ENCODE results near the gene IRX3.
"Not testable (repeated sequence)": the region's sequence is repeated elsewhere in the genome, so short reads cannot be mapped to it uniquely, and the experiment has no call there.

IRX3 gene

GRCh38 chr16:54265575-54266107 is 20.9 kb downstream of the IRX3 start:
- no peak overlapping the region for H3K4me3 ChIP-seq (ENCODE audit: low read depth, low read length)
- no peak for TF ChIP-seq CTCF (IDR thresholded peaks at IDR 0.05; ENCODE audit: control insufficient read depth, extremely low read depth, insufficient read depth)
- DNase-seq (ENCODE audit: low read depth), result no peak

- no peak for TF ChIP-seq CTCF (IDR thresholded peaks at IDR 0.05; ENCODE audit: control insufficient read depth, extremely low read depth, insufficient read depth)
- DNase-seq (ENCODE audit: low read depth), result no peak
- no peak overlapping the region for H3K4me3 ChIP-seq (ENCODE audit: low read depth, low read length)
Measured at GRCh38 chr16:54253118-54253517, 33.5 kb downstream of the IRX3 start.

GRCh38 chr16:54248863-54249710 is 37.5 kb downstream of the IRX3 start:
- no peak overlapping the region for H3K4me3 ChIP-seq (ENCODE audit: low read depth, low read length)
- TF ChIP-seq CTCF (IDR thresholded peaks at IDR 0.05; ENCODE audit: control insufficient read depth, extremely low read depth, insufficient read depth), result no peak
- DNase-seq (ENCODE audit: low read depth), result no peak

- not testable (repeated sequence) for DNase-seq (ENCODE audit: low read depth); H3K4me3 ChIP-seq (ENCODE audit: low read depth, low read length)
Measured at GRCh38 chr16:54247705-54248104, 38.9 kb downstream of the IRX3 start.

GRCh38 chr16:54246454-54246821 is 40.1 kb downstream of the IRX3 start:
- no peak for TF ChIP-seq CTCF (IDR thresholded peaks at IDR 0.05; ENCODE audit: control insufficient read depth, extremely low read depth, insufficient read depth)
- DNase-seq (ENCODE audit: low read depth), result no peak
- H3K4me3 ChIP-seq (ENCODE audit: low read depth, low read length), result no peak overlapping the region

GRCh38 chr16:54245788-54246453 is 40.7 kb downstream of the IRX3 start:
- no peak for TF ChIP-seq CTCF (IDR thresholded peaks at IDR 0.05; ENCODE audit: control insufficient read depth, extremely low read depth, insufficient read depth)
- H3K4me3 ChIP-seq (ENCODE audit: low read depth, low read length), result no peak overlapping the region
- no peak for DNase-seq (ENCODE audit: low read depth)

GRCh38 chr16:54244061-54244886 is 42.3 kb downstream of the IRX3 start:
- no peak overlapping the region for H3K4me3 ChIP-seq (ENCODE audit: low read depth, low read length)
- TF ChIP-seq CTCF (IDR thresholded peaks at IDR 0.05; ENCODE audit: control insufficient read depth, extremely low read depth, insufficient read depth), result no peak
- no peak for DNase-seq (ENCODE audit: low read depth)

Measured in LNCaP clone FGC (cell line).